GM04503 (cell line): Measurements from ENCODE around the gene PFDN2.

ENCODE experiments used
- DNase-seq: peaks from one replicate; pipeline ENCODE4 v3.0.0-alpha.2; 2012; ENCODE audit warnings: low read depth

PFDN2 gene

GRCh38 chr1:161051219-161051618, 66.6 kb downstream of the PFDN2 start:
- no peak for DNase-seq
